ENCODE data around the gene SMURF2.

DNA sequence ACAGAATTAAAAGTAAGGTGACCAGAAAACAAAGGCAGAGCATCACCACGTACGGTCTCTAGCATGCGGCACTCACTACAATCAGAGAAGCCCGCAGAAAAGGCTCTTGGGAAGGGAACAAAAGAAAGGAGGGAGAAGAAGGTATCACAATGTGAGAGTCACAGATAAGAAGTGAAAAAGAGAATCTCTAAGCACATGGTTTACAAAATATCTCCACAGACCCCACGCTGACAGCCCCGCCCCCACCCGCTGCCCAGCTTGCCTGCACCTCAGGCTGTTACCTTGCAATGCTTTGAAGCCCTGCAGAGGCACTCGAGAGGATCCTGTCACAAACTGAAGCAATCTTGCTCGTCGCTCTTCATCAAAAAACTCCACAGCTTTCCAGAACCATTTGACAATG, 114.8 kb downstream of the SMURF2 start:
- TF ChIP-seq CTCF (IDR thresholded peaks at IDR 0.05 in 8 of 11, conservative IDR thresholded peaks at IDR 0.05 in 3 of 11) (no peak), POLR2AphosphoS5 (IDR thresholded peaks at IDR 0.05) (no peak)

Data from spleen (tissue), 7 donors.